Activated CD8-positive, alpha-beta memory T cell treated with anti-CD3 and anti-CD28 coated beads, Interleukin-2, amount 50 U/mL, for 48 hours (primary cell): ENCODE results near the gene ZSWIM1.

Source experiments
- DNase-seq: peaks from one replicate; pipeline ENCODE4 v3.0.0-alpha.2; 2020

Gene ZSWIM1

GRCh38 chr20:45880988-45881788 lies at the start of gene ZSWIM1:
Gene ZSWIM1, plus strand, starts transcription at chr20:45881227. Its CDS starts 1,366 bp downstream, at chr20:45882593.
- DNase-seq = peak; percentile 99

- no peak for DNase-seq
These were observed 48.4 kb upstream of the ZSWIM1 start for GRCh38 chr20:45832619-45833018.

GRCh38 chr20:45833030-45833882 lies 47.8 kb upstream of the ZSWIM1 start, which contains the start of gene SNX21:
Gene SNX21, plus strand, starts transcription at chr20:45833799. Its CDS starts 121 bp downstream, at chr20:45833920.
- peak; percentile 62 for DNase-seq

- peak; percentile 71 for DNase-seq
These were observed 46.9 kb upstream of the ZSWIM1 start for GRCh38 chr20:45833883-45834796.

GRCh38 chr20:45834797-45835161 lies 46.2 kb upstream of the ZSWIM1 start:
- no peak for DNase-seq

- DNase-seq = no peak
These were observed 45.7 kb upstream of the ZSWIM1 start for GRCh38 chr20:45835329-45835765.

- DNase-seq = no peak
These were observed 45.2 kb upstream of the ZSWIM1 start for GRCh38 chr20:45835825-45836224.

GRCh38 chr20:45836841-45837240 lies 44.2 kb upstream of the ZSWIM1 start:
- no peak for DNase-seq

GRCh38 chr20:45840700-45841198 lies 40.3 kb upstream of the ZSWIM1 start:
- no peak for DNase-seq

GRCh38 chr20:45841407-45842129 lies 39.5 kb upstream of the ZSWIM1 start:
- no peak for DNase-seq

GRCh38 chr20:45842169-45842812 lies 38.7 kb upstream of the ZSWIM1 start:
- DNase-seq = no peak

GRCh38 chr20:45843506-45843905 lies 37.5 kb upstream of the ZSWIM1 start:
- no peak for DNase-seq

- DNase-seq = no peak
These were observed 35.6 kb upstream of the ZSWIM1 start for GRCh38 chr20:45845452-45845851.

- DNase-seq = no peak
These were observed 32.6 kb upstream of the ZSWIM1 start for GRCh38 chr20:45848421-45848820.

- DNase-seq = no peak
These were observed 32.0 kb upstream of the ZSWIM1 start for GRCh38 chr20:45848969-45849582.

- no peak for DNase-seq
These were observed 30.8 kb upstream of the ZSWIM1 start for GRCh38 chr20:45850238-45850637.

GRCh38 chr20:45850926-45851325 lies 30.1 kb upstream of the ZSWIM1 start:
- DNase-seq = no peak

GRCh38 chr20:45851501-45851900 lies 29.5 kb upstream of the ZSWIM1 start:
- no peak for DNase-seq

- DNase-seq = no peak
These were observed 28.7 kb upstream of the ZSWIM1 start for GRCh38 chr20:45852326-45852725.

GRCh38 chr20:45853484-45853883 lies 27.5 kb upstream of the ZSWIM1 start:
- no peak for DNase-seq
